ENCODE data around the gene KNG1. TPM values are rescaled to one million over a fixed set of nuclear protein-coding genes. Genes with fewer than 3 reads are reported as not detected.

Gene KNG1
- total RNA-seq (not detected), polyA plus RNA-seq (not detected)

DNA sequence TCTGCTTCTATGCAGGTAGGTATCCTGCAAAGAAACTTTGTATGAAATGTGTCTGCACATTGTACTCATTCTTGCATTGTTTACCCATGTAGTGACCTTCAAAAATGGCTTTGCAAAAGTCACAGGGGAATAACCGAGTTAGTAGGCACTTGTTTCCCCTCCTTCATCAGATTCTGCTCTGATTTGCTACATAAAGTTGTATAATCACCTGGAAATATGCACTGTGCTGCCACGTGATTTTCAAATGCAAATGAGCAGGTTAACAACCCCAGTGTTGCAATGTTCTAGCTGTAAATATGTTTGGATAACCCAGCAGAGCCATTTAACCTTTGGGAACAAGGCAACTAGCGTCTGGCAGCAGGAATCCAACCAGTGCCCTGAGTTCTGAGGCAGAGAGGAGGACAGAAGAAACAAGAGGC, at the start of gene KNG1:
Gene KNG1, plus strand, starts transcription at position 321 of the 419 bp plus-strand sequence. CDS start 184 bp downstream, outside the sequence.
- ChIA-PET POLR2A (ENCODE audit: partially characterized antibody) (no interaction called here), CTCF (ENCODE audit: partially characterized antibody) (no interaction called here)
- DNase-seq, result no peak
- Mint-ChIP-seq H3K4me1 (no peaks in the 10 kb centered on the region), H3K4me3 (no peak within 1 kb of the TSS), H3K27ac (no peak within 1 kb of the TSS), H3K9me3 (peaks cover 0 to 2% (median 0%) of the 10 kb centered on the region in 8 donors), H3K36me3 (no peaks in the 10 kb centered on the region), H3K27me3 (peaks cover 0 to 7% of the 10 kb centered on the region in 2 donors)
- intact Hi-C loops (cut with micrococcal nuclease), result no loop called here
- no peaks in the 10 kb centered on the region for H3K36me3 ChIP-seq (ENCODE audit: insufficient read depth, low read length)
- no peaks in the 10 kb centered on the region for H3K9me3 ChIP-seq (ENCODE audit: control insufficient read depth in 1 of 2, low read length in 2 of 2)
- H3K27me3 ChIP-seq (ENCODE audit: insufficient read depth, low read length), result no peaks in the 10 kb centered on the region
- no peak within 1 kb of the TSS for H3K27ac ChIP-seq (ENCODE audit: low read depth, low read length)
- no peaks in the 10 kb centered on the region for H3K4me1 ChIP-seq (ENCODE audit: insufficient read depth, low read length)
- H3K4me3 ChIP-seq (ENCODE audit: low read length in 2 of 2), result no peak within 1 kb of the TSS

DNA sequence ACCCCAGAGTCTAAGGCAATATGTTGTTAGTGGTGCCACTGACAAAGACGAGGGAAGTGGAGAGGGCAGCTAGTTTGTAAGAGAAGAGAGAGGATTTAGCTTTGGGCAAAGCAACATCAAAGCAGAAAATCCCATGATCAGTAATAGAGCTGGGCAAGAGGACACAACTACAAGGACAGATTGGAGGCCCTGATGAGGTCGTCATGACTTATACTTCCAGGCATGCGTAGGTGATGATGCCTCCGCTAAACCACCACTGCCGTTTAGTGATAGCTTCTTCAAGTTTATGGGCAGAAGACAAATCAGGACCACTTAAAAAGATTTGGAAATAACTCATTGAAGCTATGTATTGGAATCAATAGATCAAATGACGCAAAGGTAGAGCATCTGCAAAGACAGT, 48.7 kb upstream of the KNG1 start:
- ChIA-PET POLR2A (ENCODE audit: partially characterized antibody) (no interaction called here), CTCF (ENCODE audit: partially characterized antibody) (interaction anchor here (0.6 kb wide), 1 partner anchor 57 kb away, joined by 3 read pairs; no protein-coding TSS in a partner anchor)
- Mint-ChIP-seq H3K36me3 (no peaks in the 10 kb centered on the region), H3K27me3 (peaks cover 11 to 18% of the 10 kb centered on the region in 2 donors), H3K9me3 (peaks cover 0 to 2% (median 0%) of the 10 kb centered on the region in 8 donors), H3K4me1 (peaks cover 0 to 9% (median 3%) of the 10 kb centered on the region in 4 donors), H3K4me3 (no peak overlapping the region), H3K27ac (no peak overlapping the region)
- no peak overlapping the region for H3K4me3 ChIP-seq (ENCODE audit: low read length in 2 of 2)
- no peaks in the 10 kb centered on the region for H3K9me3 ChIP-seq (ENCODE audit: control insufficient read depth in 1 of 2, low read length in 2 of 2)
- no peak overlapping the region for H3K27ac ChIP-seq (ENCODE audit: low read depth, low read length)
- H3K36me3 ChIP-seq (ENCODE audit: insufficient read depth, low read length), result no peaks in the 10 kb centered on the region
- H3K4me1 ChIP-seq (ENCODE audit: insufficient read depth, low read length), result no peaks in the 10 kb centered on the region
- no peak for DNase-seq
- peaks cover 3% of the 10 kb centered on the region for H3K27me3 ChIP-seq (ENCODE audit: insufficient read depth, low read length)
- intact Hi-C loops (cut with micrococcal nuclease), result no loop called here

DNA sequence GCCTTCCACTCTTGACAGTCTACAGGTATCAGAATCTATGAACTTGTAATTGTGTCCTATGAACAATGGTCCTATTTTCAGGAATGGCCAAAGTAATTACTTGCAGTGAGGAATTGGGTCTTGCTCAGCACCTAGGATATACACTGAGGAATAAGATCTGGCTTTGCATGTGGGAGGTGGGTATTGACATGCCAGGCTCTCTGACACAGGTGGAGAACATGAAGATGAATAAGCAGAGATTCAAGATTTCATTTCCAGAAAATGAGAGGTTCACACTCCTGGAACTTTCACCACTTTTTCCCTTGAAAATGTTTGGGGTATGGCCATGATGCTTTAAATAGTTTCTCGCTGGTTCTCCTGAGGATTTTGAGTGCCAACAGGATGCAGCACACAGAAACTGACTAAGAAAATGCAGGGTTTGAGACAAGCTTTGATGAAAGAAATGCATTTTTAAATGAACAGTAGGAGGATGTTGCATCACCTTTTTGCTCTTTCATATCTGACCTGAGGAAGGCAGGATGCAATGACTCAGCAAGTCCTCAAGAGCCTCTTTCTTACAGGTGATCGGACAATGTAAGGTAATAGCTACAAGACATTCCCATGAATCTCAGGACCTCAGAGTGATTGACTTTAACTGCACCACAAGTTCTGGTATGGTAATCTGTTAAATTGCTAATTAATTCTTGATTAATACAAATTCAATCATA, 47.6 kb upstream of the KNG1 start:
- CTCF ChIA-PET (ENCODE audit: partially characterized antibody), result no interaction called here
- DNase-seq, result no peak
- Mint-ChIP-seq H3K9me3 (peaks cover 0 to 2% (median 0%) of the 10 kb centered on the region in 8 donors), H3K27me3 (peaks cover 10 to 14% of the 10 kb centered on the region in 2 donors), H3K4me1 (peaks cover 0 to 9% (median 3%) of the 10 kb centered on the region in 4 donors), H3K36me3 (no peaks in the 10 kb centered on the region), H3K27ac (no peak overlapping the region), H3K4me3 (no peak overlapping the region)
- no peaks in the 10 kb centered on the region for H3K4me1 ChIP-seq (ENCODE audit: insufficient read depth, low read length)
- no peak overlapping the region for H3K27ac ChIP-seq (ENCODE audit: low read depth, low read length)
- intact Hi-C loops (cut with micrococcal nuclease), result no loop called here
- POLR2A ChIA-PET (ENCODE audit: partially characterized antibody), result no interaction called here
- no peak overlapping the region for H3K4me3 ChIP-seq (ENCODE audit: low read length in 2 of 2)
- no peaks in the 10 kb centered on the region for H3K9me3 ChIP-seq (ENCODE audit: control insufficient read depth in 1 of 2, low read length in 2 of 2)
- H3K36me3 ChIP-seq (ENCODE audit: insufficient read depth, low read length), result no peaks in the 10 kb centered on the region
- H3K27me3 ChIP-seq (ENCODE audit: insufficient read depth, low read length), result no peaks in the 10 kb centered on the region

DNA sequence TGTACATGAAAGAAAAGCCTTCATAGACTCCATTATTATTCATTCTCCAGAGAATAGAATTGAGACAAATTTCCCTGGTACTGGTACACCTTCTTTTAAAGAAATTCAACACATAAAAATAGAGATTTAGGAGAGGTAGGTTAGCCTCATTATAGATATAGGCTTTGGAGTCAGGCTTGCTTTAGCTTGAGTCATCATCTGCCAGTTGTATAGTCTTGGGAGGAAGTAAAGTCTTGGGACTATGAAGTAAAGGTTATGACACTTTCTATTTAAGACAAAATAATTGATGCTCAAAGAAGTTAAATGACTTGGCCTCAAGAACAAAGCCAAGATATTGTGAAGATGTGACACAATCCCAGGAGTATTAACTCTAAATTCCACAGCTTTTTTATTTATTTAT, 47.0 kb upstream of the KNG1 start:
- H3K27me3 ChIP-seq (ENCODE audit: insufficient read depth, low read length), result no peaks in the 10 kb centered on the region
- no peaks in the 10 kb centered on the region for H3K4me1 ChIP-seq (ENCODE audit: insufficient read depth, low read length)
- DNase-seq, result no peak
- POLR2A ChIA-PET (ENCODE audit: partially characterized antibody), result no interaction called here
- no peak overlapping the region for H3K27ac Mint-ChIP-seq
- H3K36me3 ChIP-seq (ENCODE audit: insufficient read depth, low read length), result no peaks in the 10 kb centered on the region
- CTCF ChIA-PET (ENCODE audit: partially characterized antibody), result no interaction called here
- H3K27ac ChIP-seq (ENCODE audit: low read depth, low read length), result no peak overlapping the region
- intact Hi-C loops (cut with micrococcal nuclease), result no loop called here
- peaks cover 0 to 2% (median 0%) of the 10 kb centered on the region in 8 donors for H3K9me3 Mint-ChIP-seq
- H3K4me3 ChIP-seq (ENCODE audit: low read length in 2 of 2), result no peak overlapping the region
- H3K9me3 ChIP-seq (ENCODE audit: control insufficient read depth in 1 of 2, low read length in 2 of 2), result no peaks in the 10 kb centered on the region
- H3K36me3 Mint-ChIP-seq, result no peaks in the 10 kb centered on the region
- H3K27me3 Mint-ChIP-seq, result peaks cover 14 to 16% of the 10 kb centered on the region in 2 donors
- no peak overlapping the region for H3K4me3 Mint-ChIP-seq
- peaks cover 0 to 9% (median 3%) of the 10 kb centered on the region in 4 donors for H3K4me1 Mint-ChIP-seq

DNA sequence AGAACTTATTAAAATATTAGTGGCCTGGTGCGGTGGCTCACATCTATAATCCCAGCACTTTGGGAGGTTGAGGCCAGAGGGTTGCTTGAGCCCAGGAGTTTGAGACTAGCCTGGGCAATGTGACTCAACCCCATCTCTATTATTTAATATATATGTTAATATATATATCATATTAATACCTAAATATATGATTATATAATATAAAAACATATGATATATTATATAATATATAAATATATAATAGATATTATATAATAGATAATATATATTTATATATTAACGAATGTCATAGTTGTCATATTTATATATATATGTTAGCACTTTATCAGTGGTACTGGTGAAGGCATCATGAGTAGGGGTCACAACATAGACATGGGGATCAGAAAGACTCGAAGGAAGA, 46.1 kb upstream of the KNG1 start:
- Histone ChIP-seq H3K4me1 (ENCODE audit: insufficient read depth, low read length) (no peaks in the 10 kb centered on the region), H3K27me3 (ENCODE audit: insufficient read depth, low read length) (no peaks in the 10 kb centered on the region), H3K4me3 (ENCODE audit: low read length in 2 of 2) (no peak overlapping the region), H3K9me3 (ENCODE audit: control insufficient read depth in 1 of 2, low read length in 2 of 2) (no peaks in the 10 kb centered on the region), H3K36me3 (ENCODE audit: insufficient read depth, low read length) (no peaks in the 10 kb centered on the region), H3K27ac (ENCODE audit: low read depth, low read length) (no peak overlapping the region)
- Mint-ChIP-seq H3K4me1 (peaks cover 0 to 9% (median 3%) of the 10 kb centered on the region in 4 donors), H3K36me3 (no peaks in the 10 kb centered on the region), H3K9me3 (peaks cover 0 to 2% (median 0%) of the 10 kb centered on the region in 8 donors), H3K27ac (no peak overlapping the region), H3K27me3 (peaks cover 12 to 14% of the 10 kb centered on the region in 2 donors), H3K4me3 (no peak overlapping the region)
- CTCF ChIA-PET (ENCODE audit: partially characterized antibody), result no interaction called here
- POLR2A ChIA-PET (ENCODE audit: partially characterized antibody), result no interaction called here
- no peak for DNase-seq
- intact Hi-C loops (cut with micrococcal nuclease), result no loop called here

DNA sequence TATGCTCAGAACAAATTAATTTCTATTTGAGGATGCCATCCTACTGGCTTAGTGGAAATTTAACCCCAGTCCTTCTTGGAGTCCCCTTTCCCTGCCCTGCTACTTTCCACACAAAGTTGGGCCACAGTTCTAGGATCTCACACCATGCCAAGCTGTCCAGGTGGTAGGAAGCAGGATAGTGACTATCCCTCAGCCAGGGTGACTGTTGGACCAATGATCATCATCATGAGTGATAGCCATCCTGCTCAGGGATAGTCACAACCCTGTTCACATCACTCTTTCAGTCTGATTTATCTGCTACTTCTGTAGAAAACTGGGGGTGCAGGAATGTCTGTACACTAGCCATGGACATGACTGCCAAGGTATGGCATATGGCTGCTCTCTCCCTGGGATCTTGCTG, 38.6 kb upstream of the KNG1 start:
- H3K27me3 Mint-ChIP-seq, result peaks cover 34 to 46% of the 10 kb centered on the region in 2 donors
- H3K4me3 Mint-ChIP-seq, result no peak overlapping the region
- POLR2A ChIA-PET (ENCODE audit: partially characterized antibody), result no interaction called here
- Histone ChIP-seq H3K36me3 (ENCODE audit: insufficient read depth, low read length) (no peaks in the 10 kb centered on the region), H3K9me3 (ENCODE audit: control insufficient read depth in 1 of 2, low read length in 2 of 2) (no peaks in the 10 kb centered on the region), H3K27me3 (ENCODE audit: insufficient read depth, low read length) (no peaks in the 10 kb centered on the region), H3K27ac (ENCODE audit: low read depth, low read length) (no peak overlapping the region), H3K4me1 (ENCODE audit: insufficient read depth, low read length) (no peaks in the 10 kb centered on the region), H3K4me3 (ENCODE audit: low read length in 2 of 2) (no peak overlapping the region)
- H3K9me3 Mint-ChIP-seq, result peaks cover 0 to 4% (median 0%) of the 10 kb centered on the region in 8 donors
- H3K27ac Mint-ChIP-seq, result no peak overlapping the region
- CTCF ChIA-PET (ENCODE audit: partially characterized antibody), result interaction anchor here (1.5 kb wide), 1 partner anchor 64 kb away, joined by 3 read pairs; no protein-coding TSS in a partner anchor
- no peak for DNase-seq
- no peaks in the 10 kb centered on the region for H3K36me3 Mint-ChIP-seq
- H3K4me1 Mint-ChIP-seq, result no peaks in the 10 kb centered on the region
- intact Hi-C loops (cut with micrococcal nuclease), result no loop called here

DNA sequence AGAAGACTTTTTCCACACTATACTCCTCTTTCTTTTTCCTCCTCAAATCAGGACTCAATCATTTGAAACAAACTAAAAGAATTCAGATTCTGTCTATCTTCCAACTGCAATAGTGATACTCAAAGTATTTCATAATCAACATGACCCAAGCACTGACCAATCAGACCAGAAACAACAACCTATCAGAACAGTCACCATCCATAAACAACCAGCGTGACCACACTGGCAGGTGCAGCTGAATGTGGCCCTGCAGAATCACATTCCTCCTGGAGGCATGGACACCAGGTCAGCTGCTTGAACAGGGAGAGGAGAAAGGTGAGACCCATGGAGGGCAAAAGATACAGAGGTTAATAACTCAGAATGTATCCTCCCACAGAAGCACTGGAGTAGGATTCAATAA, 38.0 kb upstream of the KNG1 start:
- H3K36me3 ChIP-seq (ENCODE audit: insufficient read depth, low read length), result no peaks in the 10 kb centered on the region
- Mint-ChIP-seq H3K9me3 (peaks cover 0 to 4% (median 0%) of the 10 kb centered on the region in 8 donors), H3K27me3 (peaks cover 32 to 41% of the 10 kb centered on the region in 2 donors)

More for the DNA sequence above, 38.0 kb upstream of the KNG1 start:
- Mint-ChIP-seq H3K4me3 (no peak overlapping the region), H3K27ac (no peak overlapping the region), H3K36me3 (no peaks in the 10 kb centered on the region), H3K4me1 (no peaks in the 10 kb centered on the region)
- Histone ChIP-seq H3K9me3 (ENCODE audit: control insufficient read depth in 1 of 2, low read length in 2 of 2) (no peaks in the 10 kb centered on the region), H3K27me3 (ENCODE audit: insufficient read depth, low read length) (no peaks in the 10 kb centered on the region), H3K4me1 (ENCODE audit: insufficient read depth, low read length) (no peaks in the 10 kb centered on the region), H3K27ac (ENCODE audit: low read depth, low read length) (no peak overlapping the region), H3K4me3 (ENCODE audit: low read length in 2 of 2) (no peak overlapping the region)
- POLR2A ChIA-PET (ENCODE audit: partially characterized antibody), result no interaction called here
- intact Hi-C loops (cut with micrococcal nuclease), result no loop called here
- DNase-seq, result no peak
- CTCF ChIA-PET (ENCODE audit: partially characterized antibody), result interaction anchor here (1.5 kb wide), 1 partner anchor 65 kb away, joined by 3 read pairs; no protein-coding TSS in a partner anchor

All from CD4-positive, alpha-beta memory T cell (primary cell).